HL-60 (cell line): ENCODE measurements around the gene CAVIN4.
A peak's percentile ranks its signal among the peaks of the same experiment; 100 is the strongest.

ENCODE experiments used
- DNase-seq, 2 experiments: peaks; one replicate each; pipeline ENCODE4 v3.0.0-alpha.2; 2010 to 2020; ENCODE audit warnings: low read depth in 1 of 2, low spot score in 1 of 2
- H3K27ac ChIP-seq: fragments of 250-450 bp; sonication (Bioruptor Pico); replicated peaks from 2 replicates; pipeline ENCODE4 v1.5.1; 2020; ENCODE audit warnings: mild to moderate bottlenecking, moderate library complexity
- H3K27me3 ChIP-seq: fragments of 250-450 bp; sonication (Bioruptor Pico); 2 replicates; pipeline ENCODE4 v1.5.1; 2021; ENCODE audit warnings: mild to moderate bottlenecking, moderate library complexity; ENCODE audit not compliant: insufficient read depth, poor library complexity, severe bottlenecking
- H3K4me3 ChIP-seq: replicated peaks from 2 replicates; pipeline ENCODE4 v1.5.1; 2011; ENCODE audit warnings: mild to moderate bottlenecking, control low read depth, low read length; ENCODE audit not compliant: insufficient read depth
- CTCF ChIP-seq: IDR thresholded peaks from one replicate; pipeline ENCODE4 v1.5.1; 2011; ENCODE audit warnings: low read length, control low read depth, inconsistent platforms; ENCODE audit not compliant: insufficient read depth
- GABPA ChIP-seq: IDR thresholded peaks from 2 replicates; pipeline ENCODE4 v1.6.1; 2012; ENCODE audit warnings: low read depth
- POLR2AphosphoS5 ChIP-seq: IDR thresholded peaks from 2 replicates; pipeline ENCODE4 v1.6.1; 2012; ENCODE audit warnings: low read depth
- REST ChIP-seq: IDR thresholded peaks from 2 replicates; pipeline ENCODE4 v1.6.1; 2012; ENCODE audit warnings: low read depth; ENCODE audit not compliant: insufficient replicate concordance
- SPI1 ChIP-seq: IDR thresholded peaks from 2 replicates; pipeline ENCODE4 v1.6.1; 2012; ENCODE audit warnings: low read depth, mild to moderate bottlenecking, borderline replicate concordance
- long read RNA-seq: library from polyadenylated mRNA; unstranded; transcript quantifications from one replicate; pipeline ENCODE4 v2.0.0, GENCODE V29; 2020

Gene CAVIN4
- long read RNA-seq: 0 reads

- no peak within 1 kb of the TSS for H3K4me3 ChIP-seq
- TF ChIP-seq POLR2AphosphoS5 (no peak), SPI1 (no peak), GABPA (no peak), CTCF (no peak)
- DNase-seq: no peak
- H3K27me3 ChIP-seq: no peaks in the 10 kb centered on the region
- no peak within 1 kb of the TSS for H3K27ac ChIP-seq
These were observed at the start of gene CAVIN4 for GRCh38 chr9:100577776-100578448. Gene CAVIN4 (plus strand): TSS chr9:100578079. CDS start chr9:100578144, 65 bp downstream.

- TF ChIP-seq CTCF: no peak
- no peak for TF ChIP-seq SPI1
- TF ChIP-seq REST: no peak
- TF ChIP-seq POLR2AphosphoS5: no peak
- TF ChIP-seq GABPA: no peak
- Histone ChIP-seq H3K27ac (no peak overlapping the region), H3K4me3 (no peak overlapping the region), H3K27me3 (no peaks in the 10 kb centered on the region)
- DNase-seq: no peak
These were observed 43.5 kb upstream of the CAVIN4 start for GRCh38 chr9:100534401-100534800.

- no peak for TF ChIP-seq SPI1
- no peak for TF ChIP-seq REST
- no peak for TF ChIP-seq GABPA
- TF ChIP-seq CTCF: no peak
- no peak for TF ChIP-seq POLR2AphosphoS5
- H3K27ac ChIP-seq: no peak overlapping the region
- H3K4me3 ChIP-seq: no peak overlapping the region
- DNase-seq: no peak
- H3K27me3 ChIP-seq: no peaks in the 10 kb centered on the region
These were observed 37.6 kb upstream of the CAVIN4 start for GRCh38 chr9:100540327-100540726.

- TF ChIP-seq POLR2AphosphoS5 (no peak), SPI1 (peak; percentile 48; the same call in 1 of the 2 replicates), CTCF (no peak)
- no peaks in the 10 kb centered on the region for H3K27me3 ChIP-seq
- H3K27ac ChIP-seq: no peak overlapping the region
- H3K4me3 ChIP-seq: no peak overlapping the region
- peak in 1 of 2 experiments; percentile 21 for DNase-seq
These were observed 28.8 kb upstream of the CAVIN4 start for GRCh38 chr9:100549048-100549447.
